Activated naive CD4-positive, alpha-beta T cell treated with anti-CD3 and anti-CD28 coated beads, Interleukin-2, amount 10 ng/mL, durations not matched to agents 7 days and 5 days (primary cell): ENCODE measurements around the gene ETV3.

Experiments
- CTCF ChIA-PET: fragments of 350-600 bp; sonication (Branson Sonifier 250); formaldehyde crosslinking; loops from one replicate; lab custom pipeline; 2021; ENCODE audit warnings: antibody characterized with exemption; lab: Charles Lee
- DNase-seq: peaks from one replicate; pipeline ENCODE4 v3.0.0-alpha.2; 2020
- H3K27ac Mint-ChIP-seq: one replicate; pipeline ENCODE4 v1.8.0; 2021; ENCODE audit warnings: mild to moderate bottlenecking, moderate library complexity, mixed read lengths
- H3K27me3 Mint-ChIP-seq: one replicate; pipeline ENCODE4 v1.8.0; 2021; ENCODE audit warnings: mild to moderate bottlenecking, mixed read lengths
- H3K36me3 Mint-ChIP-seq: one replicate; pipeline ENCODE4 v1.8.0; 2021; ENCODE audit warnings: mixed read lengths
- H3K4me1 Mint-ChIP-seq: one replicate; pipeline ENCODE4 v1.8.0; 2021; ENCODE audit warnings: mixed read lengths
- H3K4me3 Mint-ChIP-seq: one replicate; pipeline ENCODE4 v1.8.0; 2021; ENCODE audit warnings: mild to moderate bottlenecking, moderate library complexity, mixed read lengths
- H3K9me3 Mint-ChIP-seq: one replicate; pipeline ENCODE4 v1.8.0; 2021; ENCODE audit warnings: mixed read lengths

Gene ETV3

GRCh38 chr1:157097692-157098091 is 40.5 kb downstream of the ETV3 start:
- Mint-ChIP-seq H3K27me3 (peaks cover 40% of the 10 kb centered on the region), H3K4me1 (no peaks in the 10 kb centered on the region), H3K27ac (no peak overlapping the region), H3K9me3 (no peaks in the 10 kb centered on the region), H3K36me3 (no peaks in the 10 kb centered on the region), H3K4me3 (no peak overlapping the region)
- no peak for DNase-seq
- CTCF ChIA-PET, result interaction anchor here (0.8 to 1.1 kb wide), 2 partner anchors 37 to 58 kb away, joined by 3 read pairs; no protein-coding TSS in a partner anchor

DNA sequence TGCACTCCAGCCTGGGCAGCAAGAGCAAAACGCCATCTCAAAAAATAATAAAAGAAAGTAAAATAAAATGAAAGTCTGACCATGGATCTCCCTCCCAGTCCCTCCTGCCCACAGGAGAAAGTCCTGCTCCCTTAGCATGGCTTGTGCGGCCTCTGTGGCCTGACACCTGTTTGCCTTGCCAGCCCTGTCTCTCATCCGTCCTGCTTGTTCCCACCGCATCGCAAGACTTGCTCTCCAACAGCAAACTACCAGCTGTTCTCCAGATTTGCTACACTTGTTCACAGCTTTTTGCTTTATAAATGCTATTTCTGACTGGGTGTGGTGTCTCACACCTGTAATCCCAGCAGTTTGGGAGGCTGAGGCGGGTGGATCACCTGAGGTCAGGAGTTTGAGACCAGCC is 41.3 kb downstream of the ETV3 start:
- Mint-ChIP-seq H3K27ac (no peak overlapping the region), H3K4me3 (no peak overlapping the region), H3K4me1 (no peaks in the 10 kb centered on the region), H3K36me3 (no peaks in the 10 kb centered on the region), H3K27me3 (peaks cover 38% of the 10 kb centered on the region), H3K9me3 (no peaks in the 10 kb centered on the region)
- no peak for DNase-seq
- CTCF ChIA-PET, result interaction anchor here (1.1 kb wide), 1 partner anchor 59 kb away, joined by 3 read pairs; no protein-coding TSS in a partner anchor

DNA sequence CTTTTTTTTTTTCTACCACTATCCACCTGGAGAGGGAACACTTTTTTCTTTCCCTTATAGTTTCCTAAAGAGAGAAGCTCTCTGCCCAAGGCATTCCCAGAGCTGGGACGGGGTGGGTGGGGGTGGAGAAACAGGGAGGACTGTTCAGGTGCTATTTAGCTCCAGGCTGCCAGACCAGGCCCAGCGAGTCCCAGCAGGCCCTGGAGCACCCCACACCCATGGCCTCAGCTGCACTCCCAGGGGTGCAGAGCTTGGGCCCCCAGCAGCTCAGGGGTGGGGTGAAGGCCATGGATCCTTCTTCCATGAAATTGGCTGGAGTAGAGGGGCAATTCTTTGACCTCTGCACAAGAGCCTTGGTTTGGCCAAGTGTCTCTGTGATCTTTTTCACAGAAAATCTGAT is 42.6 kb downstream of the ETV3 start:
- H3K9me3 Mint-ChIP-seq, result no peaks in the 10 kb centered on the region
- no peak overlapping the region for H3K27ac Mint-ChIP-seq
- CTCF ChIA-PET, result interaction anchor here (1.1 to 1.7 kb wide), 3 partner anchors 40 to 61 kb away, joined by 3 to 7 read pairs (median 4); no protein-coding TSS in a partner anchor
- H3K4me1 Mint-ChIP-seq, result no peaks in the 10 kb centered on the region
- peaks cover 35% of the 10 kb centered on the region for H3K27me3 Mint-ChIP-seq
- no peak overlapping the region for H3K4me3 Mint-ChIP-seq
- no peak for DNase-seq
- H3K36me3 Mint-ChIP-seq, result no peaks in the 10 kb centered on the region

GRCh38 chr1:157095091-157095490 is 43.1 kb downstream of the ETV3 start:
- Mint-ChIP-seq H3K27ac (no peak overlapping the region), H3K4me3 (no peak overlapping the region)

DNA sequence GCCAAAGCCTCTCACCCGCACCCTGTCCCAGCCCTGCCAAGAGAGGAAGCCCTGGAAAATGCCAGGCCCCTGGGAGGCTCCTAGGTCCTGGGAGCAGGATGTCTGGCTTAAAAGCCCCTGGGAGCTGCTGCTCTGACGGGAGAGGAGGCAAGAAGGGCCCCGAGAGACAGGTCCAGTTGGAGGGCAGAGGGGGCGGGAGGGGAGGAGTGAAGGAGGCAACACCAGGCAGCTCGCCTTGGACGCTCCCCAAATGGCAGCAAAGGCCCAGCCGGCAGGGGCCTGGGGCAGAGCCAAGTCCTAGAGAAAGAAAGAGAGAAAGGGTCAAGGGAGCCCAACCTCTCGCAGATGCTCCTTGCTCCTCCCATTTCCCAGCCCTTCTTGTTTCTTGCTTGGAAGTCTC is 45.4 kb downstream of the ETV3 start:
- Mint-ChIP-seq H3K4me1 (no peaks in the 10 kb centered on the region), H3K27ac (no peak overlapping the region), H3K4me3 (no peak overlapping the region), H3K36me3 (no peaks in the 10 kb centered on the region), H3K27me3 (peaks cover 32% of the 10 kb centered on the region), H3K9me3 (no peaks in the 10 kb centered on the region)
- CTCF ChIA-PET, result interaction anchor here (1.7 kb wide), 1 partner anchor 63 kb away, joined by 12 read pairs; no protein-coding TSS in a partner anchor
- no peak for DNase-seq

More at GRCh38 chr1:157095091-157095490, 43.1 kb downstream of the ETV3 start:
- Mint-ChIP-seq H3K9me3 (no peaks in the 10 kb centered on the region), H3K4me1 (no peaks in the 10 kb centered on the region), H3K27me3 (peaks cover 36% of the 10 kb centered on the region), H3K36me3 (no peaks in the 10 kb centered on the region)
- CTCF ChIA-PET, result interaction anchor here (1.1 to 1.7 kb wide), 3 partner anchors 41 to 62 kb away, joined by 3 to 7 read pairs (median 4); no protein-coding TSS in a partner anchor
- DNase-seq, result no peak

- H3K27ac Mint-ChIP-seq, result no peak overlapping the region
- peaks cover 26% of the 10 kb centered on the region for H3K27me3 Mint-ChIP-seq
- H3K4me3 Mint-ChIP-seq, result no peak overlapping the region
- H3K9me3 Mint-ChIP-seq, result no peaks in the 10 kb centered on the region
- CTCF ChIA-PET, result interaction anchor here (1.0 to 8.6 kb wide), 7 partner anchors 13 to 86 kb away, joined by 3 to 491 read pairs (median 10); no protein-coding TSS in a partner anchor
- H3K36me3 Mint-ChIP-seq, result no peaks in the 10 kb centered on the region
- DNase-seq, result no peak
- H3K4me1 Mint-ChIP-seq, result no peaks in the 10 kb centered on the region
Measured at GRCh38 chr1:157091668-157092273, 46.4 kb downstream of the ETV3 start.

DNA sequence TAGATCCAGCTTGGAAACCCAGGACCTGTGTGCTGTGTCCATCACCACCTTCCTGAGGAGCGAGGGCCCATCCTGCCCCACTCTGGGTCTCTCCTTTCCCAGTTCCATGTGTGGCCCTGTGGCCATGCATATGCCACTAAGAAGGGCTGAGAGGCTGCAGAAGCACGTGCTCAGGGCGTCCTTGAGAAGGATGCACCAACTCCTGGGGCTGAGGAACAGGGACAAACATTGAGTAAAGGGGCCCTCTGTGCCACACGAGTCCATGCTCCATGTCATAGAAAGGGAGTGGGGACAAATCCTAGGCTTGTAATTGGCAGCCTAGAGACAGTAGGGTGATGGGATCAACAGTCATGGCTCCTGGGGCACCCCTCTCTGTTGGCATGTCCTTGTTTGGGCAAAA is 47.0 kb downstream of the ETV3 start:
- Mint-ChIP-seq H3K27ac (no peak overlapping the region), H3K4me3 (no peak overlapping the region), H3K27me3 (peaks cover 26% of the 10 kb centered on the region), H3K4me1 (no peaks in the 10 kb centered on the region), H3K36me3 (no peaks in the 10 kb centered on the region), H3K9me3 (no peaks in the 10 kb centered on the region)
- no peak for DNase-seq
- CTCF ChIA-PET, result interaction anchor here (0.8 to 8.6 kb wide), 16 partner anchors 10 to 86 kb away, joined by 3 to 491 read pairs (median 9); partner anchors contain the start of genes ETV3 and ETV3L

- Mint-ChIP-seq H3K4me3 (no peak overlapping the region), H3K27ac (no peak overlapping the region), H3K9me3 (no peaks in the 10 kb centered on the region), H3K27me3 (peaks cover 26% of the 10 kb centered on the region), H3K36me3 (no peaks in the 10 kb centered on the region), H3K4me1 (no peaks in the 10 kb centered on the region)
- DNase-seq, result no peak
- CTCF ChIA-PET, result interaction anchor here (0.8 to 8.6 kb wide), 20 partner anchors 10 to 102 kb away, joined by 3 to 491 read pairs (median 6); partner anchors contain the start of genes ETV3 and ETV3L
Measured at GRCh38 chr1:157090771-157091170, 47.4 kb downstream of the ETV3 start.

GRCh38 chr1:157090196-157090647 is 48.0 kb downstream of the ETV3 start:
- no peaks in the 10 kb centered on the region for H3K4me1 Mint-ChIP-seq
- H3K27ac Mint-ChIP-seq, result no peak overlapping the region
- peaks cover 26% of the 10 kb centered on the region for H3K27me3 Mint-ChIP-seq
- H3K9me3 Mint-ChIP-seq, result no peaks in the 10 kb centered on the region
- CTCF ChIA-PET, result interaction anchor here (0.6 to 8.6 kb wide), 31 partner anchors 9 to 158 kb away, joined by 3 to 491 read pairs (median 4); partner anchors contain the start of genes ETV3 and ETV3L
- peak; percentile 90 for DNase-seq
- no peaks in the 10 kb centered on the region for H3K36me3 Mint-ChIP-seq
- no peak overlapping the region for H3K4me3 Mint-ChIP-seq

DNA sequence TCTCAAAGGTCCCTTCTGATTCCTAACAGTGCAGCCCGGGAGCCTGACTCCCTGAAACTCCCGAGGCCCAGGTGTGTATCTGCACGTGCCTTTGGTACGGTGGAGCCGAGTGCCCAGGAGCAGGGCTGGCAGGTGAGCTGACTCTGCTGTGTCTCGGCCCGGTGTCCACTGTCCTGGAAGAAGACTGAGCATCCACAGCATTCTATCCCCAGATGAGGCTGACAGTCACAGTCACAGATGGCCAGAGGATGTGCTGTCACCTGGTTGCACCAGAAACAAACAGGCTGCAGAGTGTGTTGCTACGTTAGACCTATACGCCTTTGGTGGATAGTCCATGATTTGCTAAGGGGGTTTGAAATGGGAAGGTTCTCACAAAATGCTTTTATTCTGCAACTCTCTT is 48.4 kb downstream of the ETV3 start:
- Mint-ChIP-seq H3K27me3 (peaks cover 23% of the 10 kb centered on the region), H3K4me3 (no peak overlapping the region), H3K27ac (no peak overlapping the region), H3K9me3 (no peaks in the 10 kb centered on the region), H3K4me1 (no peaks in the 10 kb centered on the region), H3K36me3 (no peaks in the 10 kb centered on the region)
- CTCF ChIA-PET, result interaction anchor here (0.6 to 8.6 kb wide), 28 partner anchors 9 to 158 kb away, joined by 3 to 491 read pairs (median 4); partner anchors contain the start of genes ETV3 and ETV3L
- DNase-seq, result no peak

GRCh38 chr1:157088607-157089006 is 49.6 kb downstream of the ETV3 start:
- no peak overlapping the region for H3K27ac Mint-ChIP-seq

DNA sequence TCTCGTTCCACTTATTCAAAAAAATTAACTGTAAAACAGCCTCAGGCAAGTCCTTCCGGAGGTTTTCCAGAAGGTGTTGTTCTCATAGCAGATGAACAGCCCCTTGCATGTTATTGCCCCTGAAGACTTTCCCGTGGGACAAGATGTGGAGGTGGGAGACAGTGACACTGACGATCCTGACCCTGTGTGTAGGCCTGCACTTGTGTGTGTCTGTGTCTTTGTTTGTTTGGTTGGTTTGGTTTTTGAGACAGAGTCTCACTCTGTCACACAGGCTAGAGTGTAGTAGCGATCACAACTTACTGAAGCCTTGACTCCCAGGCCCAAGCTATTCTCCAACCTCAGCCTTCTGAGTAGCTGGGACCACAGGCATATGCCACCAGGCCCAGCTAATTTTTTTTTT is 51.2 kb downstream of the ETV3 start:
- no peak overlapping the region for H3K27ac Mint-ChIP-seq
- H3K27me3 Mint-ChIP-seq, result peaks cover 31% of the 10 kb centered on the region
- no peaks in the 10 kb centered on the region for H3K4me1 Mint-ChIP-seq
- H3K36me3 Mint-ChIP-seq, result no peaks in the 10 kb centered on the region
- DNase-seq, result no peak
- no peak overlapping the region for H3K4me3 Mint-ChIP-seq
- CTCF ChIA-PET, result interaction anchor here (8.6 kb wide), 1 partner anchor 68 kb away, joined by 491 read pairs; no protein-coding TSS in a partner anchor
- H3K9me3 Mint-ChIP-seq, result no peaks in the 10 kb centered on the region

More at GRCh38 chr1:157088607-157089006, 49.6 kb downstream of the ETV3 start:
- H3K9me3 Mint-ChIP-seq, result no peaks in the 10 kb centered on the region
- no peaks in the 10 kb centered on the region for H3K4me1 Mint-ChIP-seq
- CTCF ChIA-PET, result interaction anchor here (1.1 to 8.6 kb wide), 4 partner anchors 10 to 66 kb away, joined by 3 to 491 read pairs (median 17); partner anchors contain the start of gene ETV3
- H3K27me3 Mint-ChIP-seq, result peaks cover 23% of the 10 kb centered on the region
- DNase-seq, result no peak
- H3K4me3 Mint-ChIP-seq, result no peak overlapping the region
- H3K36me3 Mint-ChIP-seq, result no peaks in the 10 kb centered on the region

DNA sequence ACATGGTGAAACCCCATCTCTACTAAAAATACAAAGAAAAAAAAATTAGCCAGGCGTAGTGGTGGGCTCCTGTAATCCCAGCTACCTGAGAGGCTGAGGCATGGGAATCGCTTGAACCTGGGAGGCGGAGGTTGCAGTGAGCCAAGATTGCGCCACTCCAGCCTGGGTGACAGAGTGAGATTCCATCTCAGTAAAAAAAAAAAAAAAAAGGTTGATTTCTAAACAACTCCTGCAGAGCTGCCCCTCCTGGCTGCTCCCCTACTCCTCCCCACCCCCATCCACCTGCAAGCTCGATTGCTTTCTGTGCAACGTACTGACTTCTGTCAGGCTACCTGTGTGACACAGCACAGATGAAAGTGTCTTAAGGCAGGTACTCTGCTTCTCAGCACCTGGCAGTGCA is 51.9 kb downstream of the ETV3 start:
- H3K4me1 Mint-ChIP-seq, result no peaks in the 10 kb centered on the region
- no peak overlapping the region for H3K4me3 Mint-ChIP-seq
- no peak overlapping the region for H3K27ac Mint-ChIP-seq
- CTCF ChIA-PET, result interaction anchor here (8.6 kb wide), 1 partner anchor 68 kb away, joined by 491 read pairs; no protein-coding TSS in a partner anchor
- peaks cover 30% of the 10 kb centered on the region for H3K27me3 Mint-ChIP-seq
- no peak for DNase-seq
- no peaks in the 10 kb centered on the region for H3K36me3 Mint-ChIP-seq
- no peaks in the 10 kb centered on the region for H3K9me3 Mint-ChIP-seq

DNA sequence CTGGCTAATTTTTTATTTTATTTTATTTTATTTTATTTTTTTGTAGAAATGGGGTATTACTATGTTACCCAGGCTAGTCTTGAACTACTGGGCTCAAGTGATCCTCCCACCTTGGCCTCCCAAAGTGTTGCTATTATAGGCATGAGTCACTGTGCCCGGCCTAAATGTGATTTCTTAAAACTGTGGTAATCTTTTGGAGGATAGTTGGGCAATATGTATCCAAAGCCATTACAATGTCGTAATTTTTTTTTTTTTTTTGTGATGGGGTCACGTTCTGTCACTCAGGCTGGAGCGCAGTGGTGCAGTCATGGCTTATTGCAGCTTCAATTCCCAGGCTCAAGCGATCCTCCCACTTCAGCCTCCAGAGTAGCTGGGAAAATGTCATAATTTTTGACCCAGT is 52.8 kb downstream of the ETV3 start:
- Mint-ChIP-seq H3K27ac (no peak overlapping the region), H3K27me3 (peaks cover 24% of the 10 kb centered on the region), H3K4me3 (no peak overlapping the region), H3K9me3 (no peaks in the 10 kb centered on the region), H3K36me3 (no peaks in the 10 kb centered on the region), H3K4me1 (no peaks in the 10 kb centered on the region)
- CTCF ChIA-PET, result interaction anchor here (8.6 kb wide), 1 partner anchor 69 kb away, joined by 491 read pairs; no protein-coding TSS in a partner anchor
- no peak for DNase-seq
